Memory B cell (primary cell): Measurements from ENCODE around the gene HDAC6.
"Not testable (repeated sequence)": the region's sequence is repeated elsewhere in the genome, so short reads cannot be mapped to it uniquely, and the experiment has no call there.

Experiments used
- ATAC-seq: fragments of 150-1000 bp; cut with Tn5 transposase; 2 replicates; pipeline ENCODE4 v1.10.0; 2021; ENCODE audit warnings: low read depth, mild to moderate bottlenecking, moderate library complexity
- DNase-seq, 2 donors: peaks; one replicate each; pipeline ENCODE4 v3.0.0; 2022; ENCODE audit warnings: low spot score in 2 of 2
- H3K27ac Mint-ChIP-seq: one replicate; pipeline ENCODE4 v1.8.0; 2022; ENCODE audit warnings: mild to moderate bottlenecking, moderate library complexity, mixed read lengths
- H3K27me3 Mint-ChIP-seq: one replicate; pipeline ENCODE4 v1.8.0; 2022; ENCODE audit warnings: mixed read lengths
- H3K36me3 Mint-ChIP-seq: one replicate; pipeline ENCODE4 v1.8.0; 2022; ENCODE audit warnings: mild to moderate bottlenecking, mixed read lengths
- H3K4me1 Mint-ChIP-seq: one replicate; pipeline ENCODE4 v1.8.0; 2022; ENCODE audit warnings: mixed read lengths
- H3K4me3 Mint-ChIP-seq: one replicate; pipeline ENCODE4 v1.8.0; 2022; ENCODE audit warnings: mild to moderate bottlenecking, moderate library complexity, mixed read lengths
- H3K9me3 Mint-ChIP-seq: one replicate; pipeline ENCODE4 v1.8.0; 2022; ENCODE audit warnings: mixed read lengths

HDAC6 gene

DNA sequence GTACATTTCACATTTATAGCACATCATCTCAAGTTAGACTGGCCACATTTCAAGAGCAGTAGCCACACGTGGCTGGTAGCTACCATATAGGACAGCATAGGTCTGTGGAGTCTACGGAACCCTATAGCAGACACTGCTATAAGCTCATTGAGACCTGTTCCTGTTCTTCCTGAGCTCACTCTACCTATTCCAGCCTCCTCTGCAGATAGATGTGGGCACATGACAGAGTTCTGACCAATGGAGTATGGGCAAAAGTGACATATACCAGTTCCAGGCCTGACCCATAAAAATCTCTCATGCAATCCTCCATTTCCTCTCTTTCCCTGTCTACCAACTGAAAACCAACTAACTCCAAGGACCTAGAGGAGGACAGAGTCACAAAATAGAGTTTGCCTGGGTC is 3.5 kb upstream of the HDAC6 start:
- H3K4me1 Mint-ChIP-seq = peaks cover 10% of the 10 kb centered on the region
- DNase-seq = no peak
- no peak overlapping the region for H3K4me3 Mint-ChIP-seq
- H3K27ac Mint-ChIP-seq = no peak overlapping the region
- H3K9me3 Mint-ChIP-seq = no peaks in the 10 kb centered on the region
- no peaks in the 10 kb centered on the region for H3K27me3 Mint-ChIP-seq
- H3K36me3 Mint-ChIP-seq = no peaks in the 10 kb centered on the region
- ATAC-seq = no peak

DNA sequence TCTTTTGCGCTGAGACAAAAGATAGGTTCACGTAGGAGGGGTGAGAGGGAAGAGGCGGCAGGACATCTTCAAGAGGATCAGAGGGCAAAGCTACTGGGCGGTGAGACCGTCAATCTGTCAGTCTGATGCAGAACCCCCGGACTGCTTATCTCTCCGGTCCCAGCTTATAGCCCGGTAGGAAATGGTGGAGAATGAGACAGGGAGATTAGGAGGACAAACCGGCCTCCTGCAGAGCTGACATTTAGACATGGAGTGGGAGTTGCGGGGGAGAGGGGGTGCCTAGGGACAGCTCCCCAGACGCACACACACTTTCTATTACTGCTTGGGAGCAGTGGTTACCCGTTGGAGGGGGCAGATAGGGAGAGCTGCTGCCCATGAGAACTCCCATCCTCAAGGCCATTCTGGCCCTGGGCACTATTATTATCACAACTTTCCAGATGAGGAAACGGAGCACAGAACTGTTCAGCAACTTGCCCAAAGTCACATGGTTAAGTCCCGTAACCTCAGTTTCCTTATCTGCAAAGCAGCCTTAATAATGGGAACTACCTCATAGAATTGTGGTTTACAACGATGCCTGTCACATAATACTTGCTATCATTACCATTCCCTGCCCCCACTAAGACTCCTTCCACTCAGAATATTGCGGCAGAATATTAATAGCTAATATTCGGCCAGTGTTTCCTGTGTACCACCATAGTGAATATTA is 1.1 kb upstream of the HDAC6 start:
- ATAC-seq = no peak
- peak overlapping the region; percentile 97 for H3K27ac Mint-ChIP-seq
- no peaks in the 10 kb centered on the region for H3K9me3 Mint-ChIP-seq
- H3K4me1 Mint-ChIP-seq = peaks cover 10% of the 10 kb centered on the region
- H3K27me3 Mint-ChIP-seq = no peaks in the 10 kb centered on the region
- peak overlapping the region; percentile 96 for H3K4me3 Mint-ChIP-seq
- peaks cover 12% of the 10 kb centered on the region for H3K36me3 Mint-ChIP-seq
- DNase-seq = no peak

DNA sequence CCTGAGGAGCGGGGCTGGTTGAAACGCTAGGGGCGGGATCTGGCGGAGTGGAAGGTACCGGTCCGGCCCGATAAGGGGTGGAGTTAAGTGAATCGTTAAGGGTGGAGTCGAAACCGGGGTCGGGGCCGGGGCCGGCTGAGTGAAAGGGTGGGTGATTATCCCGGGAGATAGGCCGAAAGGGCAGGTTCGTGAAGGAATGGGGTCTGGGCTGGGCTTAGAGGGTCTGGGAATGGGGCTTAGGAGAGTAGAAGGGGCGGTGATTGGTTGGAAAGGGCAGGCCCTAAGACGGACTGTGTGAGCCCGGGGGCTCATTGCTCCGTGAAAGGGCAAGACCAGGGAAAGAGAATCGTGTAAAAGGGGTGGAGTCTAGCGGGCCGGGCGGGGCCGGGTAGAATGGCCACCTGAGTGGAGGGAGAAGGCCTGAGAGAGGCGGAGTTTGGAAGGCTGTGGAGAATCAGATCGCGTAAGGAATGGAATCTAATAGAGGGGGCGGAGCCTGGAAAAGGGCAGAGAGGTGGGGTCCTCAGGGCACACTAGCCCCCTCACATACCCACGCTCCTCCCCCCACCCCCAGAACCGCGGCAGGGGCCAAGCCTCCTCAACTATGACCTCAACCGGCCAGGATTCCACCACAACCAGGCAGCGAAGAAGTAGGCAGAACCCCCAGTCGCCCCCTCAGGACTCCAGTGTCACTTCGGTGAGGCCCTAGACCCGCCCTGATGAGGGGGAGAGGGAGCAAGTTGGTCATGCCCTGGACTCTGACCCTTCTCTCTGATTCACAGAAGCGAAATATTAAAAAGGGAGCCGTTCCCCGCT is 430 bp downstream of the HDAC6 start:
- Mint-ChIP-seq H3K9me3 (no peaks in the 10 kb centered on the region), H3K27me3 (no peaks in the 10 kb centered on the region), H3K27ac (peak overlapping the region; percentile 97), H3K36me3 (peaks cover 12% of the 10 kb centered on the region), H3K4me3 (peak overlapping the region; percentile 96), H3K4me1 (peaks cover 10% of the 10 kb centered on the region)
- ATAC-seq = peak; percentile 29
- no peak for DNase-seq

DNA sequence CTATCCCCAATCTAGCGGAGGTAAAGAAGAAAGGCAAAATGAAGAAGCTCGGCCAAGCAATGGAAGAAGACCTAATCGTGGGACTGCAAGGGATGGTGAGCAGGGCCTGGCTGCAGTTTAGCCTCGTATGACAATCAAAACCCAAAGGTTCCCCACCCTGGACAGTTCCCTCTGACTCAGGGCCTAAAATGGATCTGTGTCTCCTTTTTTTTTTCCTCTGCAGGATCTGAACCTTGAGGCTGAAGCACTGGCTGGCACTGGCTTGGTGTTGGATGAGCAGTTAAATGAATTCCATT is 986 bp downstream of the HDAC6 start:
- Mint-ChIP-seq H3K4me1 (peaks cover 10% of the 10 kb centered on the region), H3K36me3 (peaks cover 12% of the 10 kb centered on the region), H3K9me3 (no peaks in the 10 kb centered on the region), H3K27ac (no peak overlapping the region), H3K27me3 (no peaks in the 10 kb centered on the region), H3K4me3 (peak overlapping the region; percentile 96)
- ATAC-seq = no peak
- no peak for DNase-seq

DNA sequence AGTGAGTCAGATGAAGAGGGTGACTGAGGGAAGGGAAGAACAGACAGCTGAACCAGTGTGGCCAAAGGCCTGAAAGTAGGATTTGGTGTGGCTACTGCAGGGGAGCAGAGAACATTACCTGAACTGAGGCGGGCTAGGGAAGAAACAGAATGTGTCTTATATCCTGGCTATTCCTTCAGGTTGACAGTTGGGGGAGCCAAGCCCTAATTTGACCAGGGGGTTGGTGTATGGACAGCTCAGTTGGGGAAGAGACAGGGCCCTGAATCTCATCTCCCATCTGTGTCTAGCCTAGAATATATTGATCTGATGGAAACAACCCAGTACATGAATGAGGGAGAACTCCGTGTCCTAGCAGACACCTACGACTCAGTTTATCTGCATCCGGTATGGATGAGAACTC is 4.2 kb downstream of the HDAC6 start:
- Mint-ChIP-seq H3K36me3 (peaks cover 15% of the 10 kb centered on the region), H3K4me1 (peaks cover 4% of the 10 kb centered on the region), H3K9me3 (no peaks in the 10 kb centered on the region), H3K27ac (no peak overlapping the region), H3K27me3 (no peaks in the 10 kb centered on the region), H3K4me3 (no peak overlapping the region)
- no peak for ATAC-seq
- DNase-seq = no peak

DNA sequence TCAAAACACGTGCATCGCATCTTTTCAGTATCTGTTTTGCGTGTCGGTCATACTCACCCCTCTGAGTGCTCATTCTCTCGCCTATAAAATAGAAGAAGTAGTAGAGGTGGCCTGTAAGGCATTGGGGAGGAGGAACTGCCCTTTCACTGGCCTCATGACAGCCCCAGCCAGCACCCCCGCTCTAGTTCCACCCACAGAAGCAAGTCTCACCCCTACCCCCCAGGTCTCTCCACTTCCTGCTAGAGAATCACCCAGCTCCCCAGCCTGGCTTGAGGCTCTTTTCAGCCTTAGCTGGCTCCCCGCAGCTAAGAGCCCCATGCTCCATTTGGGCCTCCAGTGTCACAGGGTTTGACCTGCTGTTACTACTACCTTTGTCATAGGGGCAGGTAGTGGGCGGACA is 11.8 kb downstream of the HDAC6 start:
- peaks cover 2% of the 10 kb centered on the region for H3K4me1 Mint-ChIP-seq
- peaks cover 14% of the 10 kb centered on the region for H3K36me3 Mint-ChIP-seq
- no peak overlapping the region for H3K4me3 Mint-ChIP-seq
- H3K27ac Mint-ChIP-seq = no peak overlapping the region
- no peaks in the 10 kb centered on the region for H3K9me3 Mint-ChIP-seq
- no peaks in the 10 kb centered on the region for H3K27me3 Mint-ChIP-seq
- no peak for ATAC-seq
- DNase-seq = no peak

DNA sequence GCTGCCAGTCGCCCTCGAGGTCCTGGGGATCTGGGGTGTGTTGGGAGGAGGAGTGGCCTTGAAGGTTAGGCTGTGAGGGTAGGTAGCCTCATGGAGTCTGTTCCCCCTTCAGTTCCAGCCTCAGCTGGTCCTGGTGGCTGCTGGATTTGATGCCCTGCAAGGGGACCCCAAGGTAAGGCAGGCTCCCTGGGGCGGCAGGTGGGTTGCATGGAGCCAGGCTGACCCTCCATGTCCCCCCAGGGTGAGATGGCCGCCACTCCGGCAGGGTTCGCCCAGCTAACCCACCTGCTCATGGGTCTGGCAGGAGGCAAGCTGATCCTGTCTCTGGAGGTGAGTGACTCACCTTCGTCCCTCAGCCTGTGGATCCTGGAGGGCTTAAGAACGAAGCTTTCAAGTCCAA is 12.9 kb downstream of the HDAC6 start:
- Mint-ChIP-seq H3K27me3 (no peaks in the 10 kb centered on the region), H3K4me3 (no peak overlapping the region), H3K4me1 (peaks cover 2% of the 10 kb centered on the region), H3K36me3 (peaks cover 15% of the 10 kb centered on the region), H3K27ac (no peak overlapping the region), H3K9me3 (no peaks in the 10 kb centered on the region)
- DNase-seq (no peak), ATAC-seq (no peak)

DNA sequence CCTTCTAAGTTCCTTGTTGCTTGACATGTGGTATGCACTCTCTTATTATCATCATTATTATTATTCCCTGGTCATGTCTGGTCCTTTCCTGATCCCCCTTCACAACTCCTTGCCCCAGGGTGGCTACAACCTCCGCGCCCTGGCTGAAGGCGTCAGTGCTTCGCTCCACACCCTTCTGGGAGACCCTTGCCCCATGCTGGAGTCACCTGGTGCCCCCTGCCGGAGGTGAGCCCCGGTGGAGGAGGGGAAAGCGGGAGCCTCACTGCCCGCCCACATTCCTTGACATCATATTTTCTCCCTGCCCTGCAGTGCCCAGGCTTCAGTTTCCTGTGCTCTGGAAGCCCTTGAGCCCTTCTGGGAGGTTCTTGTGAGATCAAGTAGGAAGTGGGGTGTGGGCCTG is 13.4 kb downstream of the HDAC6 start:
- Mint-ChIP-seq H3K36me3 (peaks cover 17% of the 10 kb centered on the region), H3K9me3 (no peaks in the 10 kb centered on the region), H3K27ac (no peak overlapping the region), H3K4me3 (no peak overlapping the region), H3K4me1 (peaks cover 2% of the 10 kb centered on the region), H3K27me3 (no peaks in the 10 kb centered on the region)
- no peak for DNase-seq
- no peak for ATAC-seq

DNA sequence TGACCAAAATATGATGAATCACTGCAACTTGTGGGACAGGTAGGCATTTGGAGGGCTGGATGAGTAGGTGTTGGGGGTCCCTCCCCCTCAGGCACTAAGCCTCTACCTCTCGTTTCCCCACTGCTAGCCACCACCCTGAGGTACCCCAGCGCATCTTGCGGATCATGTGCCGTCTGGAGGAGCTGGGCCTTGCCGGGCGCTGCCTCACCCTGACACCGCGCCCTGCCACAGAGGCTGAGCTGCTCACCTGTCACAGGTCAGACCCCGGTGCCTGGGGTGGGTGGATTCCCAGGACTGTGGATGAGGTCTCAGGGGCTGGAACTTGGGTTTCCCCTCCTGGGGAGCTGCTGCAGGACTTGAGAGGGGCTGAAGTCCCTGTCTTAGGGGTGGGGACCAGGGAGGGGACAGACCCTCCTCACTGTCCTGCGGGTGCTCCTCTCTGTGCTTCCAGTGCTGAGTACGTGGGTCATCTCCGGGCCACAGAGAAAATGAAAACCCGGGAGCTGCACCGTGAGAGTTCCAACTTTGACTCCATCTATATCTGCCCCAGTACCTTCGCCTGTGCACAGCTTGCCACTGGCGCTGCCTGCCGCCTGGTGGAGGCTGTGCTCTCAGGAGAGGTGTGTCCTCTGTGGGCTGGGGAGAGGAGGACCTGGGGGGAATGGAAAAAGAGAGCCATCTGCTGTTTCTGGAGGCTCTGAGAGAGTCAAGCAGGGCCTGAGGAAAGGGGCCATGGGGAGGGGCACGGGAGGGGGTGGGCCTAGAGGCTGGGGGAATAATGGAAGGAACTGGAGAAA is 14.3 kb downstream of the HDAC6 start:
- no peaks in the 10 kb centered on the region for H3K9me3 Mint-ChIP-seq
- H3K4me1 Mint-ChIP-seq = peaks cover 2% of the 10 kb centered on the region
- no peaks in the 10 kb centered on the region for H3K27me3 Mint-ChIP-seq
- peaks cover 16% of the 10 kb centered on the region for H3K36me3 Mint-ChIP-seq
- no peak for DNase-seq
- H3K27ac Mint-ChIP-seq = no peak overlapping the region
- no peak overlapping the region for H3K4me3 Mint-ChIP-seq
- ATAC-seq = no peak

DNA sequence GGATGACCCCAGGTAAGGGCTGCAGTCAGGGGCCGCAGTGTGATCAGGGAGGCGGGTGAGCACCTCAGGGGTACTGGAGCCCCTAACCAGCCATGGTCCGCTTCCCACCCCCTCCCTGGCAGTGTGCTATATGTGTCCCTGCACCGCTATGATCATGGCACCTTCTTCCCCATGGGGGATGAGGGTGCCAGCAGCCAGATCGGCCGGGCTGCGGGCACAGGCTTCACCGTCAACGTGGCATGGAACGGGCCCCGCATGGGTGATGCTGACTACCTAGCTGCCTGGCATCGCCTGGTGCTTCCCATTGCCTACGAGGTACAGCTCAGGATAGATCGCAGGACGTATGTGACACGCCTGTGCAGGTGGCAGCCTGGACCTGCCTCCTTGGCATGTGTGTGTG is 16.2 kb downstream of the HDAC6 start:
- Mint-ChIP-seq H3K9me3 (no peaks in the 10 kb centered on the region), H3K36me3 (peaks cover 17% of the 10 kb centered on the region), H3K4me3 (no peak overlapping the region), H3K4me1 (peaks cover 2% of the 10 kb centered on the region), H3K27ac (no peak overlapping the region), H3K27me3 (no peaks in the 10 kb centered on the region)
- DNase-seq (no peak), ATAC-seq (no peak)

DNA sequence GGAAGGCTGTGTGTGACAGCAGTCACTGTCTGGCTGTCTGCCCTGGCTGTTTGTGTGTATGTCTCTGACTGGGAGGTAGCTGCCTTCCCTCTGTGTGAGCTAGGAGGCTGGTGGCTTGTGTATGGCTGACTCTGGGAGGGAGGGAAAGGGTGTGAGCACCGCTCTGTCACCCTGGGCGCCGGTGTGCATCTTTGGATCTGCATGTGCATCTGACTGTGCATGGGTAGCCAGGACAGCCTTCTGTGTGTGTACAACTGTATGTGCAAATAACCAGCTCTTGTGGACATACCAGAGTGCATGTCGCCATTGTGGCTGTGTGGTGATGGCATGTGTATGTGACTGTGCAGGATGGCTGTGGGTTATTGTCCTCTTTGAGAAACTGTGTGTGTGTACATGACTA is 17.0 kb downstream of the HDAC6 start:
- Mint-ChIP-seq H3K4me1 (peaks cover 2% of the 10 kb centered on the region), H3K36me3 (peaks cover 14% of the 10 kb centered on the region), H3K4me3 (no peak overlapping the region), H3K27ac (no peak overlapping the region), H3K9me3 (no peaks in the 10 kb centered on the region), H3K27me3 (no peaks in the 10 kb centered on the region)
- DNase-seq = no peak
- ATAC-seq = no peak

DNA sequence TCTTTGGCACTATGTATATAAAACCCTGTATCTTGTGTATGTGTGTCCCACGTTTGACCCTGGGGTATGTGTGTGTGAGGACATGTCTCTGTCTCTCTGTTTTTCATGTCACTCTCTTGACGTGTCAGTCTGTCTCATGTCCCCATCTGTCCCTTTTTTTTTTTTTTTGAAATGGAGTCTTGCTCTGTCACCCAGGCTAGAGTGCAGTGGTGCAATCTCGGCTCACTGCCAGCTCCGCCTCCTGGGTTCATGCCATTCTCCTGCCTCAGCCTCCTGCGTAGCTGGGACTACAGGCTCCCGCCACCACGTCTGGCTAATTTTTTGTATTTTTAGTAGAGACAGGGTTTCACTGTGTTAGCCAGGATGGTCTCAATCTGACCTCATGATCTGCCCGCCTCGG is 17.5 kb downstream of the HDAC6 start:
- not testable (repeated sequence) for ATAC-seq, H3K27ac Mint-ChIP-seq, H3K4me3 Mint-ChIP-seq, DNase-seq, H3K4me1 Mint-ChIP-seq, H3K9me3 Mint-ChIP-seq, H3K27me3 Mint-ChIP-seq
- peaks cover 12% of the 10 kb centered on the region for H3K36me3 Mint-ChIP-seq

DNA sequence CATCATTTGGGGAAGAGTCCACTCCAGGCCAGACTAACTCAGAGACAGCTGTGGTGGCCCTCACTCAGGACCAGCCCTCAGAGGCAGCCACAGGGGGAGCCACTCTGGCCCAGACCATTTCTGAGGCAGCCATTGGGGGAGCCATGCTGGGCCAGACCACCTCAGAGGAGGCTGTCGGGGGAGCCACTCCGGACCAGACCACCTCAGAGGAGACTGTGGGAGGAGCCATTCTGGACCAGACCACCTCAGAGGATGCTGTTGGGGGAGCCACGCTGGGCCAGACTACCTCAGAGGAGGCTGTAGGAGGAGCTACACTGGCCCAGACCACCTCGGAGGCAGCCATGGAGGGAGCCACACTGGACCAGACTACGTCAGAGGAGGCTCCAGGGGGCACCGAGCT is 21.2 kb downstream of the HDAC6 start:
- no peaks in the 10 kb centered on the region for H3K9me3 Mint-ChIP-seq
- peaks cover 25% of the 10 kb centered on the region for H3K36me3 Mint-ChIP-seq
- ATAC-seq (no peak), DNase-seq (no peak)
- H3K27ac Mint-ChIP-seq = no peak overlapping the region
- H3K27me3 Mint-ChIP-seq = peaks cover 7% of the 10 kb centered on the region
- H3K4me1 Mint-ChIP-seq = no peaks in the 10 kb centered on the region
- no peak overlapping the region for H3K4me3 Mint-ChIP-seq

DNA sequence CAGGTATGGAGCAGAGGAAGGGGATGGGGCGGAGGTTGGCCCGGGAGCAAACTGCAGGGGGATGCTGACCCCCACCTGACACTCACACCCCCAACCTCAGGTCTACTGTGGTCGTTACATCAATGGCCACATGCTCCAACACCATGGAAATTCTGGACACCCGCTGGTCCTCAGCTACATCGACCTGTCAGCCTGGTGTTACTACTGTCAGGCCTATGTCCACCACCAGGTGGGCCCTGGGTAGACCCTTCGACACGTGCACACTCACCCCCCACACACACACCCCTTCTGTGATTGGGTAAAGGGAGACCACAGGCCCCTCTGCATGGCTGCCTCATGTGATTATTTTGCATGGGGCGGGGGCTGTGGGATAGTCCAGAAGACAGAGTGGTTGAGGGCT is 22.2 kb downstream of the HDAC6 start:
- peaks cover 25% of the 10 kb centered on the region for H3K36me3 Mint-ChIP-seq
- ATAC-seq = no peak
- no peak for DNase-seq
- H3K9me3 Mint-ChIP-seq = no peaks in the 10 kb centered on the region
- H3K4me1 Mint-ChIP-seq = no peaks in the 10 kb centered on the region
- H3K27ac Mint-ChIP-seq = no peak overlapping the region
- H3K27me3 Mint-ChIP-seq = peaks cover 9% of the 10 kb centered on the region
- H3K4me3 Mint-ChIP-seq = no peak overlapping the region
